Type B pancreatic cell (in vitro differentiated cells): ENCODE measurements around the gene AFF3. TPM values are rescaled to one million over a fixed set of nuclear protein-coding genes. Genes with fewer than 3 reads are reported as not detected.

Source experiments
- DNase-seq: peaks from one replicate; pipeline ENCODE4 v3.0.0; 2021; ENCODE audit warnings: mixed read lengths; ENCODE audit not compliant: unreplicated experiment; ENCODE audit errors: extremely low spot score
- H3K27ac Mint-ChIP-seq: 2 replicates; pipeline ENCODE4 v1.8.0; 2021; ENCODE audit warnings: mild to moderate bottlenecking, mixed read lengths
- H3K27me3 Mint-ChIP-seq: 2 replicates; pipeline ENCODE4 v1.8.0; 2021; ENCODE audit warnings: mixed read lengths
- H3K36me3 Mint-ChIP-seq: 2 replicates; pipeline ENCODE4 v1.8.0; 2021; ENCODE audit warnings: mixed read lengths
- H3K4me1 Mint-ChIP-seq: one replicate; pipeline ENCODE4 v1.8.0; 2021; ENCODE audit warnings: mixed read lengths; ENCODE audit not compliant: unreplicated experiment
- H3K4me3 Mint-ChIP-seq: 2 replicates; pipeline ENCODE4 v1.8.0; 2021; ENCODE audit warnings: mild to moderate bottlenecking, mixed read lengths
- H3K9me3 Mint-ChIP-seq: 2 replicates; pipeline ENCODE4 v1.8.0; 2021; ENCODE audit warnings: mixed read lengths
- CTCF ChIP-seq: fragments of 200-600 bp; sonication (generic); conservative IDR thresholded peaks from 2 replicates; pipeline ENCODE4 v1.5.0; 2021; ENCODE audit warnings: antibody characterized with exemption, mild to moderate bottlenecking
- total RNA-seq: library from RNA; stranded (reverse); gene quantifications from 2 replicates; pipeline ENCODE4 v1.2.1, GENCODE V29; 2021; ENCODE audit warnings: low replicate concordance

The AFF3 gene
- total RNA-seq, 1 donor from 2014 or later: 29.2 TPM

- DNase-seq: no peak
- peaks cover 10% of the 10 kb centered on the region for H3K27me3 Mint-ChIP-seq
- H3K36me3 Mint-ChIP-seq: no peaks in the 10 kb centered on the region
- no peak overlapping the region for H3K27ac Mint-ChIP-seq
- no peak for TF ChIP-seq CTCF
- H3K9me3 Mint-ChIP-seq: no peaks in the 10 kb centered on the region
- no peaks in the 10 kb centered on the region for H3K4me1 Mint-ChIP-seq
- H3K4me3 Mint-ChIP-seq: no peak overlapping the region
Measured at GRCh38 chr2:100137318-100137717, 5.1 kb downstream of the AFF3 start.

- Mint-ChIP-seq H3K4me1 (no peaks in the 10 kb centered on the region), H3K9me3 (no peaks in the 10 kb centered on the region), H3K36me3 (no peaks in the 10 kb centered on the region), H3K27me3 (peaks cover 7% of the 10 kb centered on the region), H3K27ac (no peak overlapping the region), H3K4me3 (no peak overlapping the region)
- no peak for DNase-seq
- no peak for TF ChIP-seq CTCF
Measured at GRCh38 chr2:100136310-100136709, 6.1 kb downstream of the AFF3 start.

- DNase-seq: no peak
- TF ChIP-seq CTCF: no peak
- Mint-ChIP-seq H3K27ac (no peak overlapping the region), H3K27me3 (peaks cover 8% of the 10 kb centered on the region), H3K4me3 (no peak overlapping the region), H3K4me1 (no peaks in the 10 kb centered on the region), H3K36me3 (no peaks in the 10 kb centered on the region), H3K9me3 (no peaks in the 10 kb centered on the region)
Measured at GRCh38 chr2:100135415-100135814, 7.0 kb downstream of the AFF3 start.

GRCh38 chr2:100130595-100131391, 11.6 kb downstream of the AFF3 start:
- H3K4me3 Mint-ChIP-seq: no peak overlapping the region

GRCh38 chr2:100126897-100127401, 15.4 kb downstream of the AFF3 start:
- Mint-ChIP-seq H3K27me3 (peaks cover 3% of the 10 kb centered on the region), H3K4me1 (peaks cover 9% of the 10 kb centered on the region), H3K36me3 (no peaks in the 10 kb centered on the region), H3K9me3 (peaks cover 14% of the 10 kb centered on the region), H3K27ac (no peak overlapping the region), H3K4me3 (no peak overlapping the region)
- TF ChIP-seq CTCF: no peak
- no peak for DNase-seq

More at GRCh38 chr2:100130595-100131391, 11.6 kb downstream of the AFF3 start:
- DNase-seq: no peak
- Mint-ChIP-seq H3K4me1 (peaks cover 5% of the 10 kb centered on the region), H3K27ac (no peak overlapping the region), H3K36me3 (no peaks in the 10 kb centered on the region), H3K27me3 (peaks cover 3% of the 10 kb centered on the region), H3K9me3 (no peaks in the 10 kb centered on the region)
- TF ChIP-seq CTCF: no peak
